Chondrocyte (in vitro differentiated cells): ENCODE results near the gene THAP12. TPM values are rescaled to one million over a fixed set of nuclear protein-coding genes. Genes with fewer than 3 reads are reported as not detected.
"Not testable (repeated sequence)": the region's sequence is repeated elsewhere in the genome, so short reads cannot be mapped to it uniquely, and the experiment has no call there.

Experiments
- DNase-seq: peaks from one replicate; pipeline ENCODE4 v3.0.0; 2021; ENCODE audit warnings: mixed read lengths, low spot score
- H3K27ac Mint-ChIP-seq: one replicate; pipeline ENCODE4 v1.8.0; 2021; ENCODE audit warnings: mild to moderate bottlenecking, moderate library complexity, mixed read lengths; ENCODE audit not compliant: unreplicated experiment
- H3K27me3 Mint-ChIP-seq: 2 replicates; pipeline ENCODE4 v1.8.0; 2021; ENCODE audit warnings: low read depth, mixed read lengths
- H3K36me3 Mint-ChIP-seq: 2 replicates; pipeline ENCODE4 v1.8.0; 2021; ENCODE audit warnings: low read depth, mixed read lengths
- H3K4me1 Mint-ChIP-seq: 2 replicates; pipeline ENCODE4 v1.8.0; 2021; ENCODE audit warnings: low read depth, mild to moderate bottlenecking, mixed read lengths
- H3K4me3 Mint-ChIP-seq: one replicate; pipeline ENCODE4 v1.8.0; 2021; ENCODE audit warnings: mild to moderate bottlenecking, moderate library complexity, mixed read lengths; ENCODE audit not compliant: unreplicated experiment
- H3K9me3 Mint-ChIP-seq: 2 replicates; pipeline ENCODE4 v1.8.0; 2021; ENCODE audit warnings: low read depth, mixed read lengths
- total RNA-seq: library from RNA; stranded (reverse); gene quantifications from 3 replicates; pipeline ENCODE4 v1.2.1, GENCODE V29; 2021
- TF ChIP-seq, protein P1 (sequence below): fragments of 200-600 bp; sonication (generic); IDR thresholded peaks from 2 replicates; pipeline ENCODE4 v1.5.0; 2021; ENCODE audit warnings: antibody characterized with exemption, mild to moderate bottlenecking, moderate library complexity

THAP12 gene
- total RNA-seq, 1 donor from 2014 or later, result 32.8 TPM

- peaks cover 16% of the 10 kb centered on the region for H3K27me3 Mint-ChIP-seq
- DNase-seq, result no peak
- no peaks in the 10 kb centered on the region for H3K36me3 Mint-ChIP-seq
- no peaks in the 10 kb centered on the region for H3K9me3 Mint-ChIP-seq
- H3K4me1 Mint-ChIP-seq, result peaks cover 4% of the 10 kb centered on the region
- H3K27ac Mint-ChIP-seq, result no peak overlapping the region
- no peak overlapping the region for H3K4me3 Mint-ChIP-seq
- TF ChIP-seq, protein P1, sequence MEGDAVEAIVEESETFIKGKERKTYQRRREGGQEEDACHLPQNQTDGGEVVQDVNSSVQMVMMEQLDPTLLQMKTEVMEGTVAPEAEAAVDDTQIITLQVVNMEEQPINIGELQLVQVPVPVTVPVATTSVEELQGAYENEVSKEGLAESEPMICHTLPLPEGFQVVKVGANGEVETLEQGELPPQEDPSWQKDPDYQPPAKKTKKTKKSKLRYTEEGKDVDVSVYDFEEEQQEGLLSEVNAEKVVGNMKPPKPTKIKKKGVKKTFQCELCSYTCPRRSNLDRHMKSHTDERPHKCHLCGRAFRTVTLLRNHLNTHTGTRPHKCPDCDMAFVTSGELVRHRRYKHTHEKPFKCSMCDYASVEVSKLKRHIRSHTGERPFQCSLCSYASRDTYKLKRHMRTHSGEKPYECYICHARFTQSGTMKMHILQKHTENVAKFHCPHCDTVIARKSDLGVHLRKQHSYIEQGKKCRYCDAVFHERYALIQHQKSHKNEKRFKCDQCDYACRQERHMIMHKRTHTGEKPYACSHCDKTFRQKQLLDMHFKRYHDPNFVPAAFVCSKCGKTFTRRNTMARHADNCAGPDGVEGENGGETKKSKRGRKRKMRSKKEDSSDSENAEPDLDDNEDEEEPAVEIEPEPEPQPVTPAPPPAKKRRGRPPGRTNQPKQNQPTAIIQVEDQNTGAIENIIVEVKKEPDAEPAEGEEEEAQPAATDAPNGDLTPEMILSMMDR, result no peak
Measured at GRCh38 chr11:76322942-76323341, 58.0 kb downstream of the THAP12 start.

- H3K27ac Mint-ChIP-seq, result no peak overlapping the region
- no peak for DNase-seq
- H3K27me3 Mint-ChIP-seq, result peaks cover 16% of the 10 kb centered on the region
- TF ChIP-seq, protein P1, result no peak
- H3K36me3 Mint-ChIP-seq, result no peaks in the 10 kb centered on the region
- no peaks in the 10 kb centered on the region for H3K9me3 Mint-ChIP-seq
- no peak overlapping the region for H3K4me3 Mint-ChIP-seq
- peaks cover 4% of the 10 kb centered on the region for H3K4me1 Mint-ChIP-seq
Measured at GRCh38 chr11:76322540-76322939, 58.4 kb downstream of the THAP12 start.

DNA sequence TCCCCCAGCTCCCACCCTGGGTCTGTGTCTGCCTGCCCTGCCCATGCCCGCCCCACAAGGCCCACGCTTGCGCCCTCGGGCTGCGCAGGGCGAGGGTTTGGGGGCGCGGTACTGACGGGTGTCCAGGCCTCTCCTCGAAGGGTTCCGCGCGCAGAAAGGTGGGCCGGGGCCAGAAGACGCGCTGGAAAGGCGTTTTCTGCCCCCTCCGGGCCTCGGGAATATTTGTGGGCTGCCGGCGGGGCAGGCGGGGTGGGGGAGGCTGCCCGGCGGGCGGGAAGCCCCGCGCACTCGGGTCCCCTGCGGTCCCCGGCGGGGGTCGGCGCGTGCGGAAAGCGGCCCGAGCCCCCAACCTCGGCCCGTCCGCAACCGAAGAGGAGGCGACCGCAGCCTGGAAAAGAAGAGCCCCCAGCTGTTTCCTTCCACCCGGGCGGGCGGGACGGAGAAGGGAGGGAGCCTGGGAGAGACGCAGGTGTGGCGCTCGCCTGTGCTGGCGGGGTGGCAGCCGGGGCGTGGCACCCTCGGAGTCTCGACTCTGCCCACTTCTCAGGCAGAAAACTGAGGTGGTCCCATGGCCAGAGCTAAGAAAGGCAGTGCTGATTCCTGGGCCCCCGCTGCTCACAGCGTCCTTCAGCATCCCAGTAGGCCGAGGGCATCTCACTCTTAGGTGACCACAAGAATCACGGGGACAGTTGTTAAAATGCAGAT lies 59.0 kb downstream of the THAP12 start:
- TF ChIP-seq, protein P1, result no peak
- no peak overlapping the region for H3K4me3 Mint-ChIP-seq
- peak; percentile 83 for DNase-seq
- H3K27me3 Mint-ChIP-seq, result peaks cover 16% of the 10 kb centered on the region
- no peaks in the 10 kb centered on the region for H3K36me3 Mint-ChIP-seq
- no peak overlapping the region for H3K27ac Mint-ChIP-seq
- no peaks in the 10 kb centered on the region for H3K9me3 Mint-ChIP-seq
- H3K4me1 Mint-ChIP-seq, result peaks cover 4% of the 10 kb centered on the region

DNA sequence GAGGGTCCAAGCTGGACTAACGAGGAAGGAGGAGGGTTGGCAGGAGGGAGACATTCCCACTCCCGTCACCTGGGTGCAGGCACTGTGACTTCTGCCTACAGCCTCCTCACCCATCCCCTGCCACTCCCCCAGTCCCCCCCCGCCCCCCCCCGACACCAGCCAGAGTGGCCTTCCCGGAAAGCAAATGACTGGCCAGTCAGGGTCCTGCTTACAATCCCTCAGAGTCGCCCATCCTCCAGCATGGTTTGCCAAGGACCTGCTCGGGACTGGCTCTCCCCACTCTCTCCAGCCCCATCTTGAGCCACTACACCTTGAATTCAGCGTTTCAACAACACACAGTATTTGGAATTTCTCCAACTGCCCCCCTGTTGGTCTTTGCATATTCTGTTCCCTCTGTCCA lies 59.6 kb downstream of the THAP12 start:
- Mint-ChIP-seq H3K4me1 (peaks cover 4% of the 10 kb centered on the region), H3K9me3 (no peaks in the 10 kb centered on the region), H3K36me3 (no peaks in the 10 kb centered on the region), H3K27ac (no peak overlapping the region), H3K4me3 (no peak overlapping the region), H3K27me3 (peaks cover 16% of the 10 kb centered on the region)
- no peak for DNase-seq
- TF ChIP-seq, protein P1, result no peak

- Mint-ChIP-seq H3K4me3 (no peak overlapping the region), H3K27ac (no peak overlapping the region), H3K4me1 (peaks cover 4% of the 10 kb centered on the region), H3K27me3 (peaks cover 16% of the 10 kb centered on the region), H3K9me3 (no peaks in the 10 kb centered on the region), H3K36me3 (no peaks in the 10 kb centered on the region)
- TF ChIP-seq, protein P1, result no peak
- DNase-seq, result peak; percentile 41
Measured at GRCh38 chr11:76320929-76321328, 60.0 kb downstream of the THAP12 start.

GRCh38 chr11:76319798-76320197 lies 61.1 kb downstream of the THAP12 start:
- DNase-seq, H3K4me1 Mint-ChIP-seq, H3K27ac Mint-ChIP-seq, H3K9me3 Mint-ChIP-seq, H3K36me3 Mint-ChIP-seq, H3K4me3 Mint-ChIP-seq: not testable (repeated sequence)
- H3K27me3 Mint-ChIP-seq, result peaks cover 16% of the 10 kb centered on the region
